ENCODE data around the gene C1orf53. TPM values are rescaled to one million over a fixed set of nuclear protein-coding genes. Genes with fewer than 3 reads are reported as not detected.
A peak's percentile ranks its signal among the peaks of the same experiment; 100 is the strongest.

C1orf53 gene
- polyA plus RNA-seq, 1 donor from 2014 or later: 2.6 TPM

- H3K79me2 ChIP-seq (replicated peaks; ENCODE audit: insufficient read depth, low read length): no peaks in the 10 kb centered on the region
- peaks cover 47% of the 10 kb centered on the region for H3K27me3 ChIP-seq (ENCODE audit: insufficient read depth, low read depth, low read length)
- H4K20me1 ChIP-seq (ENCODE audit: insufficient read depth): no peaks in the 10 kb centered on the region
- no peak overlapping the region for H2AFZ ChIP-seq (ENCODE audit: low read depth, low read length)
- TF ChIP-seq MXI1 (conservative IDR thresholded peaks at IDR 0.05; ENCODE audit: poor library complexity, severe bottlenecking) (no peak), RAD21 (conservative IDR thresholded peaks at IDR 0.05) (no peak), TAF1 (IDR thresholded peaks at IDR 0.05; ENCODE audit: low read depth) (no peak), REST (IDR thresholded peaks at IDR 0.05; ENCODE audit: borderline replicate concordance) (no peak), EZH2 (IDR thresholded peaks at IDR 0.05; ENCODE audit: borderline replicate concordance, insufficient read depth, low read length, poor library complexity, severe bottlenecking) (no peak), CTCF (IDR thresholded peaks at IDR 0.05; ENCODE audit: poor library complexity, severe bottlenecking) (no peak), POLR2AphosphoS5 (IDR thresholded peaks at IDR 0.05) (no peak), SMC3 (conservative IDR thresholded peaks at IDR 0.05; ENCODE audit: poor library complexity) (no peak), EP300 (conservative IDR thresholded peaks at IDR 0.05; ENCODE audit: poor library complexity, severe bottlenecking) (no peak)
- no peaks in the 10 kb centered on the region for H3K36me3 ChIP-seq (ENCODE audit: insufficient read depth, low read length)
- H3K9ac ChIP-seq (ENCODE audit: low read length): no peak overlapping the region
- no peak overlapping the region for H3K4me3 ChIP-seq (ENCODE audit: low read length)
- H3F3A ChIP-seq (ENCODE audit: insufficient read depth, low read length, poor library complexity, severe bottlenecking): no peaks in the 10 kb centered on the region
- no peak overlapping the region for H3K27ac ChIP-seq (ENCODE audit: low read length)
- H3K9me3 ChIP-seq (ENCODE audit: low read length): no peaks in the 10 kb centered on the region
- H3K9me2 ChIP-seq (ENCODE audit: insufficient read depth, low read length): no peaks in the 10 kb centered on the region
- no peak overlapping the region for H3K4me2 ChIP-seq (ENCODE audit: low read length)
Observed at GRCh38 chr1:197923038-197923437, 20.6 kb downstream of the C1orf53 start.

- H3K27ac ChIP-seq (ENCODE audit: low read length): no peak overlapping the region
- H3K79me2 ChIP-seq (replicated peaks; ENCODE audit: insufficient read depth, low read length): no peaks in the 10 kb centered on the region
- no peaks in the 10 kb centered on the region for H3F3A ChIP-seq (ENCODE audit: insufficient read depth, low read length, poor library complexity, severe bottlenecking)
- H3K4me2 ChIP-seq (ENCODE audit: low read length): no peak overlapping the region
- H3K27me3 ChIP-seq (ENCODE audit: insufficient read depth, low read depth, low read length): peaks cover 31% of the 10 kb centered on the region
- H3K9me3 ChIP-seq (ENCODE audit: low read length): no peaks in the 10 kb centered on the region
- H3K4me3 ChIP-seq (ENCODE audit: low read length): no peak overlapping the region
- H4K20me1 ChIP-seq (ENCODE audit: insufficient read depth): no peaks in the 10 kb centered on the region
- no peak overlapping the region for H2AFZ ChIP-seq (ENCODE audit: low read depth, low read length)
- TF ChIP-seq POLR2AphosphoS5 (IDR thresholded peaks at IDR 0.05) (no peak), EP300 (conservative IDR thresholded peaks at IDR 0.05; ENCODE audit: poor library complexity, severe bottlenecking) (no peak), REST (IDR thresholded peaks at IDR 0.05; ENCODE audit: borderline replicate concordance) (no peak), SMC3 (conservative IDR thresholded peaks at IDR 0.05; ENCODE audit: poor library complexity) (peak; percentile 77), RAD21 (conservative IDR thresholded peaks at IDR 0.05) (peak; percentile 74), EZH2 (IDR thresholded peaks at IDR 0.05; ENCODE audit: borderline replicate concordance, insufficient read depth, low read length, poor library complexity, severe bottlenecking) (no peak), CTCF (IDR thresholded peaks at IDR 0.05; ENCODE audit: poor library complexity, severe bottlenecking) (peak; percentile 70), TAF1 (IDR thresholded peaks at IDR 0.05; ENCODE audit: low read depth) (no peak), MXI1 (conservative IDR thresholded peaks at IDR 0.05; ENCODE audit: poor library complexity, severe bottlenecking) (no peak)
- no peak overlapping the region for H3K9ac ChIP-seq (ENCODE audit: low read length)
- H3K36me3 ChIP-seq (ENCODE audit: insufficient read depth, low read length): no peaks in the 10 kb centered on the region
- no peaks in the 10 kb centered on the region for H3K9me2 ChIP-seq (ENCODE audit: insufficient read depth, low read length)
Observed at GRCh38 chr1:197924516-197925123, 22.2 kb downstream of the C1orf53 start.
